ENCODE results near the gene MVB12A. TPM values are rescaled to one million over a fixed set of nuclear protein-coding genes. Genes with fewer than 3 reads are reported as not detected.

The MVB12A gene
- total and polyA plus RNA-seq, 2 of the 8 experiments (the other 6 are each of a cell fraction or from before 2014, with no cell fraction given): 37.9 to 76.6 TPM

GRCh38 chr19:17451820-17452219 lies 32.0 kb downstream of the MVB12A start:
- CTCF ChIA-PET (ENCODE audit: partially characterized antibody): interaction anchor here (0.6 to 2.7 kb wide), 5 partner anchors 9 to 44 kb away, joined by 3 to 11 read pairs (median 8); no protein-coding TSS in a partner anchor
- no peak overlapping the region for H3K9ac ChIP-seq (replicated peaks in 1 of 4; ENCODE audit: extremely low read depth in 1 of 4, low read depth in 3 of 4, low read length in 3 of 4)
- no peak overlapping the region for H4K8ac ChIP-seq (ENCODE audit: extremely low read depth, insufficient read depth, low read length)
- H3K79me1 ChIP-seq (ENCODE audit: low read depth, low read length): no peaks in the 10 kb centered on the region
- H4K20me1 ChIP-seq (replicated peaks in 1 of 2; ENCODE audit: control insufficient read depth in 1 of 2, insufficient read depth in 2 of 2, low read length in 2 of 2): peaks cover 0 to 1% of the 10 kb centered on the region in 2 experiments
- H3K4me2 ChIP-seq (ENCODE audit: insufficient read depth in 1 of 2, low read depth in 2 of 2, low read length in 2 of 2): no peak overlapping the region
- FAIRE-seq (no peak), DNase-seq (ENCODE audit: low read depth in 1 of 2, low spot score in 2 of 2) (no peak)
- no peak overlapping the region for H2AFZ ChIP-seq (ENCODE audit: low read length)
- no peaks in the 10 kb centered on the region for H3K36me3 ChIP-seq (ENCODE audit: control insufficient read depth in 2 of 4, insufficient read depth in 4 of 4, low read length in 3 of 4)
- no peak overlapping the region for H3K23ac ChIP-seq (ENCODE audit: insufficient read length)
- no peak overlapping the region for H4K5ac ChIP-seq (ENCODE audit: insufficient read length, low read depth, low read length)
- peaks cover 6 to 40% (median 29%) of the 10 kb centered on the region in 4 experiments for H3K27me3 ChIP-seq (replicated peaks in 1 of 4; ENCODE audit: control insufficient read depth in 3 of 4, extremely low read depth in 1 of 4, insufficient read depth in 3 of 4, low read length in 3 of 4)
- TF ChIP-seq POU5F1 (IDR thresholded peaks at IDR 0.05; ENCODE audit: low read depth, low read length) (no peak), POLR2A (IDR thresholded peaks at IDR 0.05; ENCODE audit: control extremely low read depth in 1 of 2, low read depth in 2 of 2, low read length in 2 of 2) (no peak), CREB1 (IDR thresholded peaks at IDR 0.05) (no peak), KDM1A (IDR thresholded peaks at IDR 0.05; ENCODE audit: borderline replicate concordance, low read length) (peak; percentile 62; the same call in 1 of the 2 replicates), TBP (IDR thresholded peaks at IDR 0.05; ENCODE audit: low read depth, low read length) (no peak), SP4 (IDR thresholded peaks at IDR 0.05; ENCODE audit: low read length) (no peak), TEAD4 (IDR thresholded peaks at IDR 0.05; ENCODE audit: low read depth, low read length) (no peak), GTF2F1 (IDR thresholded peaks at IDR 0.05; ENCODE audit: borderline replicate concordance, low read depth, low read length) (no peak)
- no peak overlapping the region for H2BK20ac ChIP-seq (ENCODE audit: low read length)
- H4K91ac ChIP-seq (replicated peaks; ENCODE audit: insufficient read length, low read length): no peak overlapping the region
- H3K79me2 ChIP-seq (ENCODE audit: control insufficient read depth in 1 of 2, insufficient read depth in 2 of 2, low read length in 2 of 2): no peaks in the 10 kb centered on the region
- no peak overlapping the region for H2BK120ac ChIP-seq (replicated peaks; ENCODE audit: low read depth, low read length)
- H2BK5ac ChIP-seq (ENCODE audit: low read depth, low read length): no peak overlapping the region
- H2AK5ac ChIP-seq (ENCODE audit: low read depth, low read length): 0 out of 2 replicates have a peak overlapping the region, but pooled peaks have one; percentile 55
- no peak overlapping the region for H3K56ac ChIP-seq (replicated peaks; ENCODE audit: insufficient read length, low read depth, low read length)
- peaks cover 0 to 11% (median 5%) of the 10 kb centered on the region in 4 experiments; a peak in 6 of 7 replicates for H3K4me1 ChIP-seq (replicated peaks in 1 of 4; ENCODE audit: control insufficient read depth in 3 of 4, insufficient read depth in 4 of 4, low read length in 3 of 4)
- no peak overlapping the region for H3K14ac ChIP-seq (ENCODE audit: insufficient read length)
- H3K4me3 ChIP-seq (ENCODE audit: extremely low read depth in 1 of 4, insufficient read depth in 2 of 4, low read depth in 3 of 4, low read length in 4 of 4): no peak overlapping the region
- WGBS, 2 experiments (ENCODE audit: extremely low coverage in 1 of 2, insufficient coverage in 1 of 2, insufficient read length in 1 of 2, insufficient replicate concordance in 2 of 2, low coverage in 1 of 2, low lambda C conversion rate in 2 of 2, missing lambda C conversion rate in 1 of 2): 90% methylated on average over 4 of the region's 4 CpGs; no CpG with 5 or more reads in 1 of the 2 experiments
- no peak overlapping the region for H2BK15ac ChIP-seq (ENCODE audit: low read length)
- no peak overlapping the region for H3K27ac ChIP-seq (ENCODE audit: low read depth, low read length)
- H3K4ac ChIP-seq (replicated peaks; ENCODE audit: insufficient read length, low read depth, low read length): no peak overlapping the region
- no peaks in the 10 kb centered on the region for H3K9me3 ChIP-seq (ENCODE audit: insufficient read depth in 2 of 2, low read depth in 1 of 2, low read length in 1 of 2)
- H3K18ac ChIP-seq (ENCODE audit: extremely low read depth, low read length): no peak overlapping the region
- no peak overlapping the region for H2BK12ac ChIP-seq (ENCODE audit: low read depth, low read length)
- POLR2A ChIA-PET (ENCODE audit: partially characterized antibody): no interaction called here
- peaks cover 3% of the 10 kb centered on the region; the same call in 1 of the 2 replicates for H3K23me2 ChIP-seq (ENCODE audit: low read depth, low read length)
